IPS-11a (cell line): Measurements from ENCODE around the gene TC2N.
A peak's percentile ranks its signal among the peaks of the same experiment; 100 is the strongest.
"Not testable (repeated sequence)": the region's sequence is repeated elsewhere in the genome, so short reads cannot be mapped to it uniquely, and the experiment has no call there.

Experiments used
- H3K4me3 ChIP-seq: one replicate; pipeline ENCODE4 v1.5.1; 2013; ENCODE audit warnings: low read depth, low read length, control low read depth

The TC2N gene

GRCh38 chr14:91870001-91870400 lies 2.7 kb upstream of the TC2N start:
- H3K4me3 ChIP-seq: no peak overlapping the region

GRCh38 chr14:91869556-91869955 lies 2.2 kb upstream of the TC2N start:
- H3K4me3 ChIP-seq: no peak overlapping the region

GRCh38 chr14:91866511-91867295 lies 633 bp downstream of the TC2N start:
- no peak overlapping the region for H3K4me3 ChIP-seq

GRCh38 chr14:91866061-91866460 lies 1.3 kb downstream of the TC2N start:
- H3K4me3 ChIP-seq: no peak overlapping the region

GRCh38 chr14:91862417-91862816 lies 4.9 kb downstream of the TC2N start:
- no peak overlapping the region for H3K4me3 ChIP-seq

- H3K4me3 ChIP-seq: no peak overlapping the region
Observed at GRCh38 chr14:91861091-91861490, 6.2 kb downstream of the TC2N start.

GRCh38 chr14:91860238-91860637 lies 7.1 kb downstream of the TC2N start:
- H3K4me3 ChIP-seq: no peak overlapping the region

- no peak overlapping the region for H3K4me3 ChIP-seq
Observed at GRCh38 chr14:91858536-91859275, 8.6 kb downstream of the TC2N start.

- no peak overlapping the region for H3K4me3 ChIP-seq
Observed at GRCh38 chr14:91857614-91858013, 9.7 kb downstream of the TC2N start.

GRCh38 chr14:91854327-91854934 lies 12.9 kb downstream of the TC2N start:
- H3K4me3 ChIP-seq: no peak overlapping the region

- no peak overlapping the region for H3K4me3 ChIP-seq
Observed at GRCh38 chr14:91851563-91851962, 15.8 kb downstream of the TC2N start.

GRCh38 chr14:91848504-91849001 lies 18.8 kb downstream of the TC2N start:
- H3K4me3 ChIP-seq: no peak overlapping the region

GRCh38 chr14:91847693-91848092 lies 19.6 kb downstream of the TC2N start:
- H3K4me3 ChIP-seq: no peak overlapping the region

GRCh38 chr14:91845652-91846051 lies 21.7 kb downstream of the TC2N start:
- no peak overlapping the region for H3K4me3 ChIP-seq

- H3K4me3 ChIP-seq: not testable (repeated sequence)
Observed at GRCh38 chr14:91845056-91845455, 22.3 kb downstream of the TC2N start.

- H3K4me3 ChIP-seq: no peak overlapping the region
Observed at GRCh38 chr14:91844029-91844428, 23.3 kb downstream of the TC2N start.

GRCh38 chr14:91843437-91843836 lies 23.9 kb downstream of the TC2N start:
- no peak overlapping the region for H3K4me3 ChIP-seq

- H3K4me3 ChIP-seq: no peak overlapping the region
Observed at GRCh38 chr14:91841065-91841464, 26.3 kb downstream of the TC2N start.

- H3K4me3 ChIP-seq: no peak overlapping the region
Observed at GRCh38 chr14:91839749-91840148, 27.6 kb downstream of the TC2N start.

GRCh38 chr14:91837076-91837475 lies 30.3 kb downstream of the TC2N start:
- H3K4me3 ChIP-seq: peak overlapping the region; percentile 47

- H3K4me3 ChIP-seq: peak overlapping the region; percentile 78
Observed at GRCh38 chr14:91835920-91836843, 31.2 kb downstream of the TC2N start.
